Progenitor cell of endocrine pancreas (in vitro differentiated cells): ENCODE data around the gene C16orf96. TPM values are rescaled to one million over a fixed set of nuclear protein-coding genes. Genes with fewer than 3 reads are reported as not detected.

Experiments
- DNase-seq: peaks from one replicate; pipeline ENCODE4 v3.0.0; 2021; ENCODE audit warnings: low spot score; ENCODE audit not compliant: unreplicated experiment
- H3K27ac Mint-ChIP-seq: 2 replicates; pipeline ENCODE4 v1.8.0; 2021; ENCODE audit warnings: mild to moderate bottlenecking, moderate library complexity, mixed read lengths
- H3K27me3 Mint-ChIP-seq: 2 replicates; pipeline ENCODE4 v1.8.0; 2021; ENCODE audit warnings: mixed read lengths
- H3K36me3 Mint-ChIP-seq: 2 replicates; pipeline ENCODE4 v1.8.0; 2022; ENCODE audit warnings: mixed read lengths; ENCODE audit not compliant: insufficient read depth
- H3K4me1 Mint-ChIP-seq: 2 replicates; pipeline ENCODE4 v1.8.0; 2021; ENCODE audit warnings: low read depth, mixed read lengths
- H3K4me3 Mint-ChIP-seq: 2 replicates; pipeline ENCODE4 v1.8.0; 2021; ENCODE audit warnings: low read depth, mild to moderate bottlenecking, moderate library complexity, mixed read lengths
- H3K9me3 Mint-ChIP-seq: 2 replicates; pipeline ENCODE4 v1.8.0; 2021; ENCODE audit warnings: low read depth, mixed read lengths
- CTCF ChIP-seq: fragments of 200-600 bp; sonication (generic); IDR thresholded peaks from one replicate; pipeline ENCODE4 v1.5.0; 2021; ENCODE audit warnings: antibody characterized with exemption, mild to moderate bottlenecking; ENCODE audit not compliant: unreplicated experiment
- total RNA-seq: library from RNA; stranded (reverse); gene quantifications from 2 replicates; pipeline ENCODE4 v1.2.1, GENCODE V29; 2021

Gene C16orf96
- total RNA-seq, 1 donor from 2014 or later = 1.7 TPM

- Mint-ChIP-seq H3K27me3 (no peaks in the 10 kb centered on the region), H3K36me3 (no peaks in the 10 kb centered on the region), H3K9me3 (no peaks in the 10 kb centered on the region), H3K4me3 (no peak overlapping the region), H3K27ac (no peak overlapping the region), H3K4me1 (peaks cover 3% of the 10 kb centered on the region)
- no peak for TF ChIP-seq CTCF
- no peak for DNase-seq
These were observed 30.4 kb upstream of the C16orf96 start for GRCh38 chr16:4525634-4526277.

- Mint-ChIP-seq H3K36me3 (peaks cover 9% of the 10 kb centered on the region), H3K4me3 (no peak overlapping the region), H3K27me3 (no peaks in the 10 kb centered on the region), H3K27ac (no peak overlapping the region), H3K9me3 (no peaks in the 10 kb centered on the region), H3K4me1 (peaks cover 3% of the 10 kb centered on the region)
- no peak for TF ChIP-seq CTCF
- no peak for DNase-seq
These were observed 26.8 kb upstream of the C16orf96 start for GRCh38 chr16:4529085-4530060.

DNA sequence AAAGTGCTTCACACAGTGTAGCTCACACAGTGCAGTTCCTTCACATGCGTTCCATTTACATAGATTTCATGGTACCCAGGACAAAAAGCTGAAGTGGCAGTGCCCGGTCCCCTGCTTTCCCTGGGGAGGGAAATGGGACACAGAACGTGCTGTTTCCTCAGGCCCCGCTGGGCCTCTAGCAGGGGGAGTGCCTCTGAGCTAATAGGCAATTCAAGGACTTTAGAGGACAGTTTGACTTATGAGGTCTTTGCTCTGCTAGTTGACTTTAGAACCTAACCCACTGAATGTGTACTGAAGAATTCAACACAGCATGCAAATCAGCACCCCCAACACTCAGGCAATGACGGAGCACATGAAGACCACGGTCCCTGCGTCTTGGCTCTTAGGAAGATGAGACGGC is 24.3 kb upstream of the C16orf96 start:
- no peak overlapping the region for H3K4me3 Mint-ChIP-seq
- no peak for DNase-seq
- peaks cover under 1% of the 10 kb centered on the region for H3K27me3 Mint-ChIP-seq
- H3K27ac Mint-ChIP-seq = no peak overlapping the region
- peaks cover 9% of the 10 kb centered on the region for H3K36me3 Mint-ChIP-seq
- no peak for TF ChIP-seq CTCF
- H3K4me1 Mint-ChIP-seq = peaks cover 4% of the 10 kb centered on the region
- no peaks in the 10 kb centered on the region for H3K9me3 Mint-ChIP-seq

GRCh38 chr16:4532238-4532637 is 23.9 kb upstream of the C16orf96 start:
- Mint-ChIP-seq H3K4me3 (no peak overlapping the region), H3K27ac (no peak overlapping the region)

More at GRCh38 chr16:4532238-4532637, 23.9 kb upstream of the C16orf96 start:
- TF ChIP-seq CTCF = no peak
- Mint-ChIP-seq H3K27me3 (peaks cover 4% of the 10 kb centered on the region), H3K9me3 (no peaks in the 10 kb centered on the region), H3K4me1 (peaks cover 8% of the 10 kb centered on the region), H3K36me3 (peaks cover 9% of the 10 kb centered on the region)
- DNase-seq = no peak
